Nephron progenitor cell (in vitro differentiated cells): ENCODE data around the gene SPON1.

ENCODE experiments used
- DNase-seq: peaks from one replicate; pipeline ENCODE4 v3.0.0; 2021
- H3K27ac Mint-ChIP-seq: 2 replicates; pipeline ENCODE4 v1.8.0; 2021; ENCODE audit warnings: mild to moderate bottlenecking, moderate library complexity, mixed read lengths
- H3K27me3 Mint-ChIP-seq: 2 replicates; pipeline ENCODE4 v1.8.0; 2021; ENCODE audit warnings: mild to moderate bottlenecking, low read depth, mixed read lengths; ENCODE audit not compliant: poor library complexity
- H3K36me3 Mint-ChIP-seq: 2 replicates; pipeline ENCODE4 v1.8.0; 2021; ENCODE audit warnings: low read depth, mixed read lengths
- H3K4me1 Mint-ChIP-seq: 2 replicates; pipeline ENCODE4 v1.8.0; 2021; ENCODE audit warnings: mixed read lengths
- H3K4me3 Mint-ChIP-seq: 2 replicates; pipeline ENCODE4 v1.8.0; 2021; ENCODE audit warnings: mild to moderate bottlenecking, moderate library complexity, mixed read lengths
- H3K9me3 Mint-ChIP-seq: 2 replicates; pipeline ENCODE4 v1.8.0; 2021; ENCODE audit warnings: mild to moderate bottlenecking, moderate library complexity, mixed read lengths
- TF ChIP-seq, protein P1 (sequence below): fragments of 200-600 bp; sonication (generic); IDR thresholded peaks from 2 replicates; pipeline ENCODE4 v1.5.0; 2021; ENCODE audit warnings: antibody characterized with exemption

SPON1 gene

GRCh38 chr11:14093065-14093464 lies 130.5 kb downstream of the SPON1 start:
- Mint-ChIP-seq H3K9me3 (peaks cover 20% of the 10 kb centered on the region), H3K27ac (no peak overlapping the region), H3K36me3 (peaks cover 23% of the 10 kb centered on the region), H3K27me3 (peaks cover 2% of the 10 kb centered on the region), H3K4me1 (peaks cover 18% of the 10 kb centered on the region), H3K4me3 (no peak overlapping the region)
- no peak for DNase-seq
- TF ChIP-seq, protein P1, sequence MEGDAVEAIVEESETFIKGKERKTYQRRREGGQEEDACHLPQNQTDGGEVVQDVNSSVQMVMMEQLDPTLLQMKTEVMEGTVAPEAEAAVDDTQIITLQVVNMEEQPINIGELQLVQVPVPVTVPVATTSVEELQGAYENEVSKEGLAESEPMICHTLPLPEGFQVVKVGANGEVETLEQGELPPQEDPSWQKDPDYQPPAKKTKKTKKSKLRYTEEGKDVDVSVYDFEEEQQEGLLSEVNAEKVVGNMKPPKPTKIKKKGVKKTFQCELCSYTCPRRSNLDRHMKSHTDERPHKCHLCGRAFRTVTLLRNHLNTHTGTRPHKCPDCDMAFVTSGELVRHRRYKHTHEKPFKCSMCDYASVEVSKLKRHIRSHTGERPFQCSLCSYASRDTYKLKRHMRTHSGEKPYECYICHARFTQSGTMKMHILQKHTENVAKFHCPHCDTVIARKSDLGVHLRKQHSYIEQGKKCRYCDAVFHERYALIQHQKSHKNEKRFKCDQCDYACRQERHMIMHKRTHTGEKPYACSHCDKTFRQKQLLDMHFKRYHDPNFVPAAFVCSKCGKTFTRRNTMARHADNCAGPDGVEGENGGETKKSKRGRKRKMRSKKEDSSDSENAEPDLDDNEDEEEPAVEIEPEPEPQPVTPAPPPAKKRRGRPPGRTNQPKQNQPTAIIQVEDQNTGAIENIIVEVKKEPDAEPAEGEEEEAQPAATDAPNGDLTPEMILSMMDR: no peak

GRCh38 chr11:14094481-14095037 lies 132.0 kb downstream of the SPON1 start:
- H3K4me1 Mint-ChIP-seq: peaks cover 18% of the 10 kb centered on the region
- H3K27ac Mint-ChIP-seq: no peak overlapping the region
- H3K27me3 Mint-ChIP-seq: no peaks in the 10 kb centered on the region
- H3K36me3 Mint-ChIP-seq: peaks cover 10% of the 10 kb centered on the region
- H3K4me3 Mint-ChIP-seq: no peak overlapping the region
- TF ChIP-seq, protein P1: no peak
- H3K9me3 Mint-ChIP-seq: peaks cover 7% of the 10 kb centered on the region
- no peak for DNase-seq

GRCh38 chr11:14095882-14096281 lies 133.4 kb downstream of the SPON1 start:
- H3K36me3 Mint-ChIP-seq: no peaks in the 10 kb centered on the region
- TF ChIP-seq, protein P1: no peak
- H3K4me3 Mint-ChIP-seq: no peak overlapping the region
- H3K27me3 Mint-ChIP-seq: no peaks in the 10 kb centered on the region
- no peaks in the 10 kb centered on the region for H3K9me3 Mint-ChIP-seq
- DNase-seq: no peak
- H3K27ac Mint-ChIP-seq: no peak overlapping the region
- peaks cover 9% of the 10 kb centered on the region for H3K4me1 Mint-ChIP-seq

DNA sequence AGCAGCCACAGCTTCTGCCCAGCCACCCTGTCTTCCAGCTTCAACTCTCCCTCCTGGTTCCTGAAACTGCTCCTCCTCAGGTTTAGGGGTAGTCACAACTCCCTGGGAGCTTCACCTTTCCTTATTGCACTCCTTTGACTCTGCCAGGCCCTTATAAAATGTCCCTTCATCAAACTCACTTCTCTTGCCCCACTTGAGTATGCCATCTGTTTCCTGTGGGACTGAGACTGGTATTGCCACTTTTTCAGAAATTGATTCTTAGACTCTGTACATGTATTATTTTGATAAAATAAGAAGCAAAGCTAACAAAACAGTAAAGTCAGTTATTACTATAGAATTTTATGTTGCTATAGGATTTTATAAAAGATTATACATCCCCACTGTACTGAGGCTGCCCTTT lies 134.1 kb downstream of the SPON1 start:
- Mint-ChIP-seq H3K27me3 (no peaks in the 10 kb centered on the region), H3K9me3 (no peaks in the 10 kb centered on the region), H3K4me3 (no peak overlapping the region), H3K27ac (no peak overlapping the region), H3K36me3 (no peaks in the 10 kb centered on the region), H3K4me1 (peaks cover 9% of the 10 kb centered on the region)
- TF ChIP-seq, protein P1: no peak
- no peak for DNase-seq

GRCh38 chr11:14101388-14101787 lies 138.9 kb downstream of the SPON1 start:
- Mint-ChIP-seq H3K4me1 (peaks cover 3% of the 10 kb centered on the region), H3K9me3 (no peaks in the 10 kb centered on the region), H3K27ac (peak overlapping the region; percentile 26), H3K27me3 (no peaks in the 10 kb centered on the region), H3K36me3 (no peaks in the 10 kb centered on the region), H3K4me3 (no peak overlapping the region)
- no peak for DNase-seq
- TF ChIP-seq, protein P1: no peak

- TF ChIP-seq, protein P1: no peak
- Mint-ChIP-seq H3K27me3 (no peaks in the 10 kb centered on the region), H3K36me3 (no peaks in the 10 kb centered on the region), H3K27ac (no peak overlapping the region), H3K9me3 (no peaks in the 10 kb centered on the region), H3K4me3 (no peak overlapping the region), H3K4me1 (no peaks in the 10 kb centered on the region)
- no peak for DNase-seq
Observed at GRCh38 chr11:14102766-14103165, 140.2 kb downstream of the SPON1 start.
